Measurements from ENCODE around the gene KRTAP10-3. TPM values are rescaled to one million over a fixed set of nuclear protein-coding genes. Genes with fewer than 3 reads are reported as not detected.

Gene KRTAP10-3
- total RNA-seq, 1 experiment from 2014 or later = 0.62 TPM

DNA sequence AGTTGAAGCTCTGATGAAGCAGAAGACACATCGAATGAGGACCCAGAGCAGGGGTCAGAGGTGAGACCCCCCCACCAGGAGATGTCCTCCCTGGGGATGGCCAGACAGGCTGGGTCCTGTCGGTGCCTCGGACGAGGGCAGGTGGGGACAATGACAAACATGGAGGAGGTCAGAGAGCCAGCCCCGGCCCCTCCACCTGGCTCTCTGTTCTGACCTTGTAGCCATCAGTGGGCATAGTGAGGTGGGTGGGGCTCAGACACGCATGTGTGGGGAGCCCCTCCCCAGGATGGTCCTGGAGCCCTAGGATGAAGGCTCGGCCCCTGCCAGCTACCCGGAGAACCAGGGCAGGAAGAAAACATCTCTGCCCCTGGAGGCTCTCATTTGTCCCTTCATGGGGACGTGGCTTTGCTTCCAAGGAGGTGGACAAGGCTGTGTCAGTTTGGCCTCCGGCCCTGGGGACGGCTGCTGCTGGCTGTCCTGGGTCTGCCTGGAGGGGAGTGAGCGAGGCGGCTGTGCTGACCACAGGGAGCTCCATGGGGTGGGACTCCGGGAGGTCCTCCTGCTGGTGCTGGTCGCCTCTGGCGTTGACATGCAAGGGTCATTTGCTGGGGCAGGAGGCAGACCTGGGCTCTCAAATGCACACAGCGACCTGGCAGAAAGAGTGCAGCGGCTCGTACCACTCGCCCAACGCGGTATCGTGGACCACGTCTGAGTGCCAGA is 31.2 kb upstream of the KRTAP10-3 start:
- Histone ChIP-seq H3K4me3 (ENCODE audit: low read depth, low read length, poor library complexity, severe bottlenecking) (no peak overlapping the region), H3K9me3 (ENCODE audit: low read depth, low read length, poor library complexity, severe bottlenecking) (no peaks in the 10 kb centered on the region), H3K27ac (ENCODE audit: low read depth, low read length, poor library complexity, severe bottlenecking) (no peak overlapping the region), H3K4me1 (ENCODE audit: insufficient read depth, low read length, poor library complexity, severe bottlenecking) (no peaks in the 10 kb centered on the region), H3K27me3 (replicated peaks; ENCODE audit: insufficient read depth, low read depth, low read length, poor library complexity) (no peaks in the 10 kb centered on the region), H3K36me3 (ENCODE audit: insufficient read depth, low read length, poor library complexity, severe bottlenecking) (no peaks in the 10 kb centered on the region)
- BruUV-seq (replicated peaks) = no TSS peak
- ChIA-PET CTCF (no interaction called here), POLR2A (ENCODE audit: low non-redundant PET) (no interaction called here)
- intact Hi-C loops (cut with micrococcal nuclease; ENCODE audit: unreplicated experiment) = no loop called here
- TF ChIP-seq EZH2 (IDR thresholded peaks at IDR 0.05; ENCODE audit: borderline replicate concordance, low read depth, low read length, poor library complexity, severe bottlenecking) = no peak
- TF ChIP-seq, protein P1, sequence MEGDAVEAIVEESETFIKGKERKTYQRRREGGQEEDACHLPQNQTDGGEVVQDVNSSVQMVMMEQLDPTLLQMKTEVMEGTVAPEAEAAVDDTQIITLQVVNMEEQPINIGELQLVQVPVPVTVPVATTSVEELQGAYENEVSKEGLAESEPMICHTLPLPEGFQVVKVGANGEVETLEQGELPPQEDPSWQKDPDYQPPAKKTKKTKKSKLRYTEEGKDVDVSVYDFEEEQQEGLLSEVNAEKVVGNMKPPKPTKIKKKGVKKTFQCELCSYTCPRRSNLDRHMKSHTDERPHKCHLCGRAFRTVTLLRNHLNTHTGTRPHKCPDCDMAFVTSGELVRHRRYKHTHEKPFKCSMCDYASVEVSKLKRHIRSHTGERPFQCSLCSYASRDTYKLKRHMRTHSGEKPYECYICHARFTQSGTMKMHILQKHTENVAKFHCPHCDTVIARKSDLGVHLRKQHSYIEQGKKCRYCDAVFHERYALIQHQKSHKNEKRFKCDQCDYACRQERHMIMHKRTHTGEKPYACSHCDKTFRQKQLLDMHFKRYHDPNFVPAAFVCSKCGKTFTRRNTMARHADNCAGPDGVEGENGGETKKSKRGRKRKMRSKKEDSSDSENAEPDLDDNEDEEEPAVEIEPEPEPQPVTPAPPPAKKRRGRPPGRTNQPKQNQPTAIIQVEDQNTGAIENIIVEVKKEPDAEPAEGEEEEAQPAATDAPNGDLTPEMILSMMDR (conservative IDR thresholded peaks at IDR 0.05; ENCODE audit: low read depth, low read length) = no peak
- DNase-seq (ENCODE audit: low spot score) = no peak

DNA sequence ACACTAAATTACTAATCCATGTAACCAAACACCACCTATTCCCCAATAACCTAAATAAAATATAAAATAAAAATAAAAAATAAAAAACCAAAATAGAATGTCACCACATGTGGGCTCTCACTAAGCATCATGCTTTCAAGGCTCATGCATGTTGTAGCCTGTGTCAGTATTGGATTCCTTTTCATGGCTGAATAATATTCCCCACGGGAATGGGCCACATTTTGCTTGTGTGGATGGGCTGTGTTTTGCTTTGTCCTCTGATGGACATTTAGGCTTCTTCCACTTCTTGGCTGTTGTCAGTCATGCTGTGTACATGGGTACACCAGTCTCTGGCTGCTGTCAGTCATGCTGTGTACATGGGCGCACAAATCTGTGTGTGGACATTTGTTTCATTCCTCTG is 30.5 kb upstream of the KRTAP10-3 start:
- no peak overlapping the region for H3K4me3 ChIP-seq (ENCODE audit: low read depth, low read length, poor library complexity, severe bottlenecking)
- no peaks in the 10 kb centered on the region for H3K27me3 ChIP-seq (replicated peaks; ENCODE audit: insufficient read depth, low read depth, low read length, poor library complexity)
- intact Hi-C loops (cut with micrococcal nuclease; ENCODE audit: unreplicated experiment) = no loop called here
- no TSS peak for BruUV-seq (replicated peaks)
- DNase-seq (ENCODE audit: low spot score) = no peak
- no peaks in the 10 kb centered on the region for H3K9me3 ChIP-seq (ENCODE audit: low read depth, low read length, poor library complexity, severe bottlenecking)
- TF ChIP-seq EZH2 (IDR thresholded peaks at IDR 0.05; ENCODE audit: borderline replicate concordance, low read depth, low read length, poor library complexity, severe bottlenecking) = no peak
- TF ChIP-seq, protein P1 (conservative IDR thresholded peaks at IDR 0.05; ENCODE audit: low read depth, low read length) = no peak
- POLR2A ChIA-PET (ENCODE audit: low non-redundant PET) = no interaction called here
- H3K27ac ChIP-seq (ENCODE audit: low read depth, low read length, poor library complexity, severe bottlenecking) = no peak overlapping the region
- no peaks in the 10 kb centered on the region for H3K4me1 ChIP-seq (ENCODE audit: insufficient read depth, low read length, poor library complexity, severe bottlenecking)
- no peaks in the 10 kb centered on the region for H3K36me3 ChIP-seq (ENCODE audit: insufficient read depth, low read length, poor library complexity, severe bottlenecking)
- CTCF ChIA-PET = no interaction called here

DNA sequence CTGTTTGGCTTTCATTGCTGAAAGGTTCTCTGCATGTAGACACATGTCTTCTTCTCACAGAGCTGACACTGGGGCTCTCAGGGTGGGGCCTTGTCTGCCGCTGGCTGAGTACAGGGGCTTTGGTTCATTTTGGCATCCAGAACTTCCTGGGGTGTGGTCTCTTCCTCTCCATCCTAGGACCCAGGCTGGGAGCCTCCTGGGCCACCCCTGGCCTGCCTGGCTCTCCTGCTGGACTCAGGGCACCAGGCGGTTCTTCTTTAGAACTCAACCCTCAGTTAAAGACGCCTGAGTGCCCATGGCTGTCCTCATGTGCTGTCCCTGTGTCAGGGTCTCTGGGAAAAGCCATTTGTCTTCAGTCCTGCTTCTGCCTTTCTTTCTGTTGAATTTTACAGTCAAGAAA is 27.3 kb upstream of the KRTAP10-3 start:
- BruUV-seq (replicated peaks) = no TSS peak
- POLR2A ChIA-PET (ENCODE audit: low non-redundant PET) = no interaction called here
- CTCF ChIA-PET = no interaction called here
- Histone ChIP-seq H3K4me1 (ENCODE audit: insufficient read depth, low read length, poor library complexity, severe bottlenecking) (no peaks in the 10 kb centered on the region), H3K27ac (ENCODE audit: low read depth, low read length, poor library complexity, severe bottlenecking) (no peak overlapping the region), H3K4me3 (ENCODE audit: low read depth, low read length, poor library complexity, severe bottlenecking) (no peak overlapping the region), H3K36me3 (ENCODE audit: insufficient read depth, low read length, poor library complexity, severe bottlenecking) (no peaks in the 10 kb centered on the region), H3K27me3 (replicated peaks; ENCODE audit: insufficient read depth, low read depth, low read length, poor library complexity) (no peaks in the 10 kb centered on the region), H3K9me3 (ENCODE audit: low read depth, low read length, poor library complexity, severe bottlenecking) (peaks cover 13% of the 10 kb centered on the region)
- no peak for DNase-seq (ENCODE audit: low spot score)
- intact Hi-C loops (cut with micrococcal nuclease; ENCODE audit: unreplicated experiment) = no loop called here
- TF ChIP-seq, protein P1 (conservative IDR thresholded peaks at IDR 0.05; ENCODE audit: low read depth, low read length) = no peak
- no peak for TF ChIP-seq EZH2 (IDR thresholded peaks at IDR 0.05; ENCODE audit: borderline replicate concordance, low read depth, low read length, poor library complexity, severe bottlenecking)

Data from A673 (cell line).